Endothelial cell of umbilical vein (primary cell): ENCODE measurements around the gene AK9. TPM values are rescaled to one million over a fixed set of nuclear protein-coding genes. Genes with fewer than 3 reads are reported as not detected.
"Not testable (repeated sequence)": the region's sequence is repeated elsewhere in the genome, so short reads cannot be mapped to it uniquely, and the experiment has no call there.

ENCODE experiments used
- BruUV-seq: library from RNA; stranded (reverse); fragments of 400-500 nt; replicated peaks from 2 replicates; lab custom pipeline; 2021; lab: Mats Ljungman, UMichigan
- CTCF ChIA-PET: fragments of 300-600, 350-600 bp; sonication (Branson Sonifier 250); formaldehyde crosslinking; loops from one replicate; lab custom pipeline; 2021; ENCODE audit warnings: antibody characterized with exemption, inconsistent platforms; lab: Charles Lee
- POLR2A ChIA-PET: fragments of 300-600, 350-600 bp; sonication (Branson Sonifier 250); formaldehyde crosslinking; loops from one replicate; lab custom pipeline; 2021; ENCODE audit warnings: antibody characterized with exemption, inconsistent platforms; lab: Charles Lee
- DNase-seq: peaks from one replicate; pipeline ENCODE4 v3.0.0-alpha.2; 2011; ENCODE audit warnings: low read depth, low spot score
- FAIRE-seq: peaks from 2 replicates; lab custom pipeline; 2011; peaks lifted over from hg19 to GRCh38; lab: Jason Lieb, UNC
- H2AFZ ChIP-seq: 2 replicates; pipeline ENCODE4 v1.6.0; 2012; ENCODE audit warnings: low read depth, low read length, control low read depth, inconsistent platforms
- H3K27ac ChIP-seq: 2 replicates; pipeline ENCODE4 v1.5.1; 2011; ENCODE audit warnings: low read depth, mild to moderate bottlenecking, control low read depth, low read length, moderate library complexity; ENCODE audit not compliant: insufficient read depth
- H3K27me3 ChIP-seq, 2 experiments: 2 replicates each; pipeline versions ENCODE4 v1.6.0 to v1.6.1; 2011; ENCODE audit warnings: low read length in 2 of 2, mixed read lengths in 1 of 2; ENCODE audit not compliant: control insufficient read depth in 2 of 2, insufficient read depth in 2 of 2
- H3K36me3 ChIP-seq, 2 experiments: 2 replicates in 1 of 2; 3 replicates in 1 of 2; pipeline ENCODE4 v1.5.1; 2011; ENCODE audit warnings: low read length in 2 of 2, mild to moderate bottlenecking in 1 of 2, moderate library complexity in 1 of 2; ENCODE audit not compliant: control insufficient read depth in 2 of 2, insufficient read depth in 2 of 2; ENCODE audit errors: extremely low read depth in 1 of 2
- H3K4me1 ChIP-seq: 3 replicates; pipeline ENCODE4 v1.5.1; 2011; ENCODE audit warnings: mild to moderate bottlenecking, low read length; ENCODE audit not compliant: control insufficient read depth, insufficient read depth; ENCODE audit errors: extremely low read depth
- H3K4me2 ChIP-seq: 2 replicates; pipeline ENCODE4 v1.6.1; 2011; ENCODE audit warnings: low read length, control low read depth, mixed read lengths; ENCODE audit not compliant: insufficient read depth
- H3K4me3 ChIP-seq, 3 experiments: fragments of 200-600 bp in 1 of 3; sonication (generic), shearing (Covaris generic) in 1 of 3; replicated peaks in 1 of 3; 2 replicates each; pipeline ENCODE4 v1.5.1; 2011 to 2016; ENCODE audit warnings: control low read depth in 3 of 3, low read length in 3 of 3, mild to moderate bottlenecking in 2 of 3, inconsistent platforms in 1 of 3, low read depth in 1 of 3, moderate library complexity in 1 of 3; ENCODE audit not compliant: insufficient read depth in 1 of 3
- H3K79me2 ChIP-seq: 2 replicates; pipeline ENCODE4 v1.6.0; 2012; ENCODE audit warnings: low read length, inconsistent platforms; ENCODE audit not compliant: control insufficient read depth, insufficient read depth
- H3K9ac ChIP-seq: replicated peaks from 2 replicates; pipeline ENCODE3; 2011; ENCODE audit warnings: low read length, control low read depth; ENCODE audit not compliant: insufficient read depth; ENCODE audit errors: extremely low read depth
- H3K9me1 ChIP-seq: replicated peaks from 3 replicates; pipeline ENCODE4 v1.6.0; 2011; ENCODE audit warnings: mild to moderate bottlenecking, low read length; ENCODE audit not compliant: control insufficient read depth, insufficient read depth; ENCODE audit errors: extremely low read depth
- H3K9me3 ChIP-seq: replicated peaks from 2 replicates; pipeline ENCODE4 v1.5.1; 2012; ENCODE audit warnings: low read length, inconsistent platforms; ENCODE audit not compliant: control insufficient read depth, insufficient read depth
- H4K20me1 ChIP-seq: replicated peaks from 2 replicates; pipeline ENCODE3; 2011; ENCODE audit warnings: mild to moderate bottlenecking, low read length; ENCODE audit not compliant: control insufficient read depth, insufficient read depth; ENCODE audit errors: extremely low read depth
- GATA2 ChIP-seq: IDR thresholded peaks from 2 replicates; pipeline ENCODE4 v1.7.0; 2011; ENCODE audit warnings: low read depth, mild to moderate bottlenecking, moderate library complexity, mixed read lengths, low read length; ENCODE audit not compliant: insufficient read length, insufficient read depth
- dilution Hi-C: fragments of 300-500 bp; cut with MboI; formaldehyde crosslinking; loops from one replicate; pipeline ENCODE4 v1.15.0; 2019; ENCODE audit warnings: low sequenced_read_pairs; ENCODE audit not compliant: extremely low pct_ligation_motif_present
- intact Hi-C: fragments of 100-400 bp; cut with micrococcal nuclease; formaldehyde crosslinking; loops from one replicate; pipeline ENCODE4 v1.10.0; 2022
- polyA plus RNA-seq, 4 experiments: library from polyadenylated mRNA; depleted of rRNA in 3 of 4; stranded (reverse) in 3 of 4; unstranded in 1 of 4; fragments of >200 nt; gene quantifications; 2 replicates each; pipeline versions ENCODE4 v1.2.1 to v1.2.3, GENCODE V29; 2011 to 2012; ENCODE audit warnings: missing spikeins in 1 of 4
- total RNA-seq: library from RNA; stranded (reverse); gene quantifications from 2 replicates; pipeline ENCODE4 v1.2.3, GENCODE V29; 2021

AK9 gene
- total and polyA plus RNA-seq, 2 donors (not counting 3 experiments of a cell fraction or from before 2014, with no cell fraction given), result 1.4 to 3.2 TPM

DNA sequence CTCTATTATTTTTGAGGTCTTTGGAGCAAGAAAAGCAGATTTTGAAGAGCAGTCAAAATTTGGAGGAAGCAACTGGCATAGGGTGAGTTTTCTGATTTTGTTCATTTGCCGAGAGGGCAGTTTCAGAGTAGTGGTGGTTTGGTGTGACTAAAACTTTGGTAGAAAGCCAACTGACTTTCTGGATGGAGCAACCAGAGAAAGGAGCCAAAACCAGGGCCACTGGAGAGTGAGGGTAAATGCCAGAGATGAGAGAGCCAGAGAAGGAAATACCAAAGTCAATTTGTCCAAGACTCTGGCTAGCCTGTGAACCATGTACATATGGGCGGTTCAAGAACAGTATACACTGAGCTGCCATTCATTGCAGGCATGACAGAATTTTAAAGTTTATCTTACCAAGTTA is 167.5 kb downstream of the AK9 start:
- DNase-seq, result no peak
- H3K4me3 ChIP-seq, result no peak overlapping the region
- dilution Hi-C loops (no loop called here), intact Hi-C loops (no loop called here)
- ChIA-PET POLR2A (no interaction called here), CTCF (interaction anchor here (6.5 kb wide), 1 partner anchor 515 kb away, joined by 118 read pairs; no protein-coding TSS in a partner anchor)
- no peaks in the 10 kb centered on the region for H3K27me3 ChIP-seq
- no peak for FAIRE-seq
- H3K27ac ChIP-seq, result no peak overlapping the region
- no peaks in the 10 kb centered on the region for H3K4me1 ChIP-seq
- H3K9me1 ChIP-seq, result no peaks in the 10 kb centered on the region
- no peak overlapping the region for H2AFZ ChIP-seq
- no peak overlapping the region for H3K4me2 ChIP-seq
- H3K9me3 ChIP-seq, result no peaks in the 10 kb centered on the region
- H3K36me3 ChIP-seq, result no peaks in the 10 kb centered on the region
- BruUV-seq, result no TSS peak
- TF ChIP-seq GATA2, result no peak
- no peaks in the 10 kb centered on the region for H4K20me1 ChIP-seq
- H3K9ac ChIP-seq, result no peak overlapping the region
- no peaks in the 10 kb centered on the region for H3K79me2 ChIP-seq

- FAIRE-seq (no peak), DNase-seq (no peak)
- POLR2A ChIA-PET, result no interaction called here
- no peak overlapping the region for H3K4me2 ChIP-seq
- no peaks in the 10 kb centered on the region for H4K20me1 ChIP-seq
- H3K4me1 ChIP-seq, result no peaks in the 10 kb centered on the region
- no peaks in the 10 kb centered on the region for H3K79me2 ChIP-seq
- no peak overlapping the region for H3K9ac ChIP-seq
- CTCF ChIA-PET, result interaction anchor here (2.0 kb wide), 1 partner anchor 11 kb away, joined by 6 read pairs; no protein-coding TSS in a partner anchor
- no peak overlapping the region for H3K27ac ChIP-seq
- H2AFZ ChIP-seq, result no peak overlapping the region
- no peaks in the 10 kb centered on the region for H3K9me1 ChIP-seq
- BruUV-seq, result no TSS peak
- H3K4me3 ChIP-seq, result no peak overlapping the region
- dilution Hi-C loops, result no loop called here
- no peaks in the 10 kb centered on the region for H3K36me3 ChIP-seq
- H3K27me3 ChIP-seq, result no peaks in the 10 kb centered on the region
- intact Hi-C loops, result no loop called here
- H3K9me3 ChIP-seq, result no peaks in the 10 kb centered on the region
- no peak for TF ChIP-seq GATA2
Measured at GRCh38 chr6:109521080-109521479, 169.9 kb downstream of the AK9 start.

- H3K79me2 ChIP-seq, FAIRE-seq, intact Hi-C loops, H3K9me3 ChIP-seq, H3K9me1 ChIP-seq, H3K4me3 ChIP-seq, H3K9ac ChIP-seq, DNase-seq, H3K4me2 ChIP-seq, H3K27me3 ChIP-seq, H3K4me1 ChIP-seq, H3K27ac ChIP-seq, POLR2A ChIA-PET, H2AFZ ChIP-seq, dilution Hi-C loops, H3K36me3 ChIP-seq, BruUV-seq, H4K20me1 ChIP-seq: not testable (repeated sequence)
- CTCF ChIA-PET, result interaction anchor here (1.0 to 2.0 kb wide), 3 partner anchors 9 to 520 kb away, joined by 3 to 6 read pairs (median 6); no protein-coding TSS in a partner anchor
Measured at GRCh38 chr6:109519647-109520046, 171.4 kb downstream of the AK9 start.
